Thyroid gland (tissue), 4 donors: ENCODE measurements around the gene AHI1.

ENCODE experiments used
- POLR2A ChIP-seq, 2 donors: fragments of 450-650 bp; IDR thresholded peaks; one replicate each; pipeline ENCODE4 v1.6.1; 2017; ENCODE audit warnings: antibody characterized with exemption in 2 of 2, mild to moderate bottlenecking in 2 of 2, moderate library complexity in 1 of 2
- TF ChIP-seq, protein P1 (sequence below), 6 experiments: fragments of 200-600 bp in 3 of 6; fragments of 450-650 bp in 3 of 6; sonication (generic) in 3 of 6; IDR thresholded peaks; one replicate each; pipeline ENCODE4 v1.5.1; 2016 to 2019; ENCODE audit warnings: antibody characterized with exemption in 6 of 6, mild to moderate bottlenecking in 2 of 6, inconsistent platforms in 1 of 6, moderate library complexity in 1 of 6

GRCh38 chr6:135496800-135497411, 634 bp downstream of the AHI1 start:
- TF ChIP-seq, protein P1, sequence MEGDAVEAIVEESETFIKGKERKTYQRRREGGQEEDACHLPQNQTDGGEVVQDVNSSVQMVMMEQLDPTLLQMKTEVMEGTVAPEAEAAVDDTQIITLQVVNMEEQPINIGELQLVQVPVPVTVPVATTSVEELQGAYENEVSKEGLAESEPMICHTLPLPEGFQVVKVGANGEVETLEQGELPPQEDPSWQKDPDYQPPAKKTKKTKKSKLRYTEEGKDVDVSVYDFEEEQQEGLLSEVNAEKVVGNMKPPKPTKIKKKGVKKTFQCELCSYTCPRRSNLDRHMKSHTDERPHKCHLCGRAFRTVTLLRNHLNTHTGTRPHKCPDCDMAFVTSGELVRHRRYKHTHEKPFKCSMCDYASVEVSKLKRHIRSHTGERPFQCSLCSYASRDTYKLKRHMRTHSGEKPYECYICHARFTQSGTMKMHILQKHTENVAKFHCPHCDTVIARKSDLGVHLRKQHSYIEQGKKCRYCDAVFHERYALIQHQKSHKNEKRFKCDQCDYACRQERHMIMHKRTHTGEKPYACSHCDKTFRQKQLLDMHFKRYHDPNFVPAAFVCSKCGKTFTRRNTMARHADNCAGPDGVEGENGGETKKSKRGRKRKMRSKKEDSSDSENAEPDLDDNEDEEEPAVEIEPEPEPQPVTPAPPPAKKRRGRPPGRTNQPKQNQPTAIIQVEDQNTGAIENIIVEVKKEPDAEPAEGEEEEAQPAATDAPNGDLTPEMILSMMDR (IDR thresholded peaks at IDR 0.05): no peak
- TF ChIP-seq POLR2A (IDR thresholded peaks at IDR 0.05): no peak
